SK-N-SH treated with all-trans-retinoic acid at 6 μM for 48 hours (cell line): ENCODE data around the gene DPP6.

ENCODE experiments used
- ARNTL ChIP-seq: fragments of 450-650 bp; formaldehyde crosslinking; IDR thresholded peaks from 2 replicates; pipeline ENCODE4 v1.5.0; 2020; ENCODE audit warnings: low read depth, mild to moderate bottlenecking, moderate library complexity, borderline replicate concordance
- CSRNP3 ChIP-seq: fragments of 250-450 bp; sonication (Bioruptor Pico); IDR thresholded peaks from 2 replicates; pipeline ENCODE4 v1.5.1; 2021; ENCODE audit warnings: mild to moderate bottlenecking, moderate library complexity
- GLIS3 ChIP-seq: fragments of 250-450 bp; sonication (Bioruptor Pico); IDR thresholded peaks from 2 replicates; pipeline ENCODE4 v1.5.0; 2020; ENCODE audit warnings: mild to moderate bottlenecking, moderate library complexity
- OSR1 ChIP-seq: fragments of 250-450 bp; sonication (Bioruptor Pico); IDR thresholded peaks from 2 replicates; pipeline ENCODE4 v1.8.0; 2022; ENCODE audit warnings: moderate library complexity, mild to moderate bottlenecking, inconsistent platforms
- PATZ1 ChIP-seq: fragments of 250-450 bp; sonication (Bioruptor Pico); IDR thresholded peaks from 2 replicates; pipeline ENCODE4 v1.8.0; 2020; ENCODE audit warnings: mild to moderate bottlenecking, moderate library complexity, borderline replicate concordance
- SNAI2 ChIP-seq: fragments of 250-450 bp; sonication (Bioruptor Pico); IDR thresholded peaks from 2 replicates; pipeline ENCODE4 v1.5.0; 2020; ENCODE audit warnings: mild to moderate bottlenecking, moderate library complexity
- TCF4 ChIP-seq: fragments of 250-450 bp; sonication (Bioruptor Pico); IDR thresholded peaks from 2 replicates; pipeline ENCODE4 v1.8.0; 2021; ENCODE audit warnings: mild to moderate bottlenecking, moderate library complexity, borderline replicate concordance
- TSHZ2 ChIP-seq: fragments of 250-450 bp; sonication (Bioruptor Pico); IDR thresholded peaks from 2 replicates; pipeline ENCODE4 v1.5.0; 2020; ENCODE audit warnings: mild to moderate bottlenecking, moderate library complexity
- ZFP30 ChIP-seq: fragments of 450-650 bp; formaldehyde crosslinking; IDR thresholded peaks from 2 replicates; pipeline ENCODE4 v1.5.0; 2022; ENCODE audit warnings: mild to moderate bottlenecking, moderate library complexity
- ZNF565 ChIP-seq: fragments of 450-650 bp; formaldehyde crosslinking; conservative IDR thresholded peaks from 2 replicates; pipeline ENCODE4 v1.5.0; 2020; ENCODE audit warnings: low read depth, mild to moderate bottlenecking, moderate library complexity

- TF ChIP-seq TCF4, result no peak
- TF ChIP-seq PATZ1 (CRISPR knock-in tag), result no peak
- TF ChIP-seq ARNTL (CRISPR knock-in tag), result no peak
- no peak for TF ChIP-seq SNAI2 (CRISPR knock-in tag)
- no peak for TF ChIP-seq OSR1 (CRISPR knock-in tag)
- TF ChIP-seq ZFP30 (CRISPR knock-in tag), result no peak
- no peak for TF ChIP-seq GLIS3 (CRISPR knock-in tag)
- TF ChIP-seq CSRNP3, result no peak
- TF ChIP-seq TSHZ2 (CRISPR knock-in tag), result no peak
- no peak for TF ChIP-seq ZNF565 (CRISPR knock-in tag)
Observed at GRCh38 chr7:154425271-154425670, 373.1 kb downstream of the DPP6 start.
